ENCODE data around the gene KCNQ5.
"Not testable (repeated sequence)": the region's sequence is repeated elsewhere in the genome, so short reads cannot be mapped to it uniquely, and the experiment has no call there.

KCNQ5 gene

DNA sequence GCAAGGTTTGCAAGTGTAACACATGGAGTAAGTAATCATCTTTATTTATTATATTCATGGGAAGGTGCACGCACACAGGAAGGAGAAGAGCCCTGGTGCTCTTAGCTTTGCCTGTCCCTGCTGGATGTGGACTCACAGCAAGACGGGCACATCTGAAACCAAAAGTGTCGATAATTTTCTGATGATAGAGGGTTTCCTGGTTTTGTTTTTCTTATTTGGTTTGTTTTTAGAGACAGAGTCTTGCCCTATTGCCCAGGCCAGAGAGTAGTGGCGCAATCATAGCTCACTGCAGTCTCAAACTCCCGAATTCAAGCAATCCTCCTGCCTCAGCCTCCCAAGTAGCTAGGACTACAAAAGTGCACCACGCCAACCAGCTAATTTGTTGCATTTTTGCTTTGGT, 611.2 kb downstream of the KCNQ5 start:
- H3K36me3 ChIP-seq: no peaks in the 10 kb centered on the region
- no peaks in the 10 kb centered on the region for H4K20me1 ChIP-seq
- no peak overlapping the region for H3K4me3 ChIP-seq
- H3K9ac ChIP-seq: no peak overlapping the region
- H3K27me3 ChIP-seq: no peaks in the 10 kb centered on the region
- no peak overlapping the region for H3K27ac ChIP-seq
- TF ChIP-seq Cebpa-rat (IDR thresholded peaks at IDR 0.05): no peak
- 0 out of 22 replicates have a peak, but pooled peaks cover 0 to 8% (median 0%) of the 10 kb centered on the region in 11 experiments for H3K9me3 ChIP-seq (replicated peaks in 1 of 11)
- no peak overlapping the region; a peak in 1 of 22 replicates for H3K4me2 ChIP-seq
- H3K4me1 ChIP-seq: peaks cover 0 to 5% (median 0%) of the 10 kb centered on the region in 10 experiments; a peak in 4 of 20 replicates

GRCh38 chr6:73233971-73234370, 612.1 kb downstream of the KCNQ5 start:
- not testable (repeated sequence) for H3K9me3 ChIP-seq (replicated peaks in 1 of 11); H3K4me3 ChIP-seq; H3K4me2 ChIP-seq; H3K36me3 ChIP-seq; H3K27ac ChIP-seq; H4K20me1 ChIP-seq; H3K27me3 ChIP-seq; H3K9ac ChIP-seq; H3K4me1 ChIP-seq

GRCh38 chr6:73234733-73235132, 612.9 kb downstream of the KCNQ5 start:
- no peak overlapping the region for H3K4me3 ChIP-seq
- peaks cover 0 to 5% (median 0%) of the 10 kb centered on the region in 10 experiments; a peak in 4 of 20 replicates for H3K4me1 ChIP-seq
- no peak overlapping the region for H3K4me2 ChIP-seq
- no peaks in the 10 kb centered on the region for H4K20me1 ChIP-seq
- H3K36me3 ChIP-seq: no peaks in the 10 kb centered on the region
- H3K27ac ChIP-seq: no peak overlapping the region
- no peak overlapping the region for H3K9ac ChIP-seq
- TF ChIP-seq Cebpa-rat (IDR thresholded peaks at IDR 0.05): no peak
- H3K9me3 ChIP-seq (replicated peaks in 1 of 11): 0 out of 22 replicates have a peak, but pooled peaks cover 0 to 8% (median 0%) of the 10 kb centered on the region in 11 experiments
- H3K27me3 ChIP-seq: no peaks in the 10 kb centered on the region

- Histone ChIP-seq H3K4me3 (no peak overlapping the region), H3K9ac (no peak overlapping the region), H3K4me2 (no peak overlapping the region), H3K36me3 (no peaks in the 10 kb centered on the region), H3K27ac (no peak overlapping the region), H3K9me3 (replicated peaks in 1 of 11) (no peaks in the 10 kb centered on the region), H3K4me1 (peaks cover 0 to 5% (median 0%) of the 10 kb centered on the region in 10 experiments; a peak in 4 of 20 replicates), H3K27me3 (no peaks in the 10 kb centered on the region), H4K20me1 (no peaks in the 10 kb centered on the region)
- no peak for TF ChIP-seq Cebpa-rat (IDR thresholded peaks at IDR 0.05)
These were observed 614.4 kb downstream of the KCNQ5 start for GRCh38 chr6:73236144-73236750.

GRCh38 chr6:73240730-73241129, 618.9 kb downstream of the KCNQ5 start:
- Histone ChIP-seq H3K27ac (no peak overlapping the region), H3K4me2 (no peak overlapping the region), H3K9me3 (replicated peaks in 1 of 11) (no peaks in the 10 kb centered on the region), H3K27me3 (no peaks in the 10 kb centered on the region), H4K20me1 (no peaks in the 10 kb centered on the region), H3K4me1 (no peaks in the 10 kb centered on the region), H3K36me3 (no peaks in the 10 kb centered on the region), H3K4me3 (no peak overlapping the region), H3K9ac (no peak overlapping the region)
- TF ChIP-seq Cebpa-rat (IDR thresholded peaks at IDR 0.05): no peak

GRCh38 chr6:73242001-73242400, 620.1 kb downstream of the KCNQ5 start:
- Histone ChIP-seq H3K4me2 (no peak overlapping the region), H4K20me1 (no peaks in the 10 kb centered on the region), H3K9ac (no peak overlapping the region), H3K27me3 (no peaks in the 10 kb centered on the region), H3K36me3 (no peaks in the 10 kb centered on the region), H3K27ac (no peak overlapping the region), H3K4me1 (no peaks in the 10 kb centered on the region), H3K4me3 (no peak overlapping the region), H3K9me3 (replicated peaks in 1 of 11) (no peaks in the 10 kb centered on the region)
- no peak for TF ChIP-seq Cebpa-rat (IDR thresholded peaks at IDR 0.05)
